Fibroblast of peridontal ligament (primary cell): ENCODE results near the gene GPR142.
"Not testable (repeated sequence)": the region's sequence is repeated elsewhere in the genome, so short reads cannot be mapped to it uniquely, and the experiment has no call there.

ENCODE experiments used
- DNase-seq: peaks from one replicate; pipeline ENCODE4 v3.0.0-alpha.2; 2010; ENCODE audit errors: extremely low read depth

GPR142 gene

GRCh38 chr17:74393346-74393942, 26.1 kb downstream of the GPR142 start:
- no peak for DNase-seq

DNA sequence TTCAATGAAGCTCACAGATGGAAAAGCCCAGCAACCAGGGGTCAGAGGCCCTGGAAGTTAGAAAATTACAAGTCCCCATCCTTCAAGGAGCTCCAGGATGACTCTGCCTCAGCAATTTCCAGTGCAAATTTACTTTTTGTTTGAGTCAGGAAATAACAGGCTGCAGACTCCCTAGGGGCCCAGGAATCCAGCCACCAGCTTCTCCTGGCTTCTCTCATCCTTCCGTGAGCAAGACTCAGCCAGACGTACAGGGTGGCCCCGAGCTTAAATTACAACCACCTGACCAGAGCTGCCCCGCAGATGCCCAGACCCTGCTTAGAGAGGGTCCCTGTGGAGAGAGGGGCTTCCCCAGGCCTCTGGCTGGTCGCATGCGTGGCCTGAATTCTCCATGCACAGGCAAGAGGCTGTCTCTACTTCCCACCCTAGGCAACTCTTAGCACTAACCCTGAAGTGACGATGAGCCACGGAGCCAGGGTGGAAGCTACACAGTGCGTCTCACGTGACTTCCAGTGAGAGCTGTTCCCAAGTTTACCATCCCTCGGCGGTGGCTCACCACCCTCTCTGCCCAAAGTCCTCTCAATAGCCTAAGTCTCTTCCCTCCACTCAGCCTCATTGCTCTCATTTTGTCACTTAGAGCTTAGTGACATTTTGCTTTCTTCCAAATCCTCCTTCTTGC, 27.1 kb downstream of the GPR142 start:
- no peak for DNase-seq

GRCh38 chr17:74394977-74395376, 27.7 kb downstream of the GPR142 start:
- DNase-seq: no peak

GRCh38 chr17:74396567-74396966, 29.3 kb downstream of the GPR142 start:
- DNase-seq: no peak

GRCh38 chr17:74402048-74402447, 34.7 kb downstream of the GPR142 start:
- DNase-seq: no peak

GRCh38 chr17:74403512-74404137, 36.3 kb downstream of the GPR142 start:
- DNase-seq: no peak

GRCh38 chr17:74404218-74404617, 36.9 kb downstream of the GPR142 start:
- DNase-seq: no peak

DNA sequence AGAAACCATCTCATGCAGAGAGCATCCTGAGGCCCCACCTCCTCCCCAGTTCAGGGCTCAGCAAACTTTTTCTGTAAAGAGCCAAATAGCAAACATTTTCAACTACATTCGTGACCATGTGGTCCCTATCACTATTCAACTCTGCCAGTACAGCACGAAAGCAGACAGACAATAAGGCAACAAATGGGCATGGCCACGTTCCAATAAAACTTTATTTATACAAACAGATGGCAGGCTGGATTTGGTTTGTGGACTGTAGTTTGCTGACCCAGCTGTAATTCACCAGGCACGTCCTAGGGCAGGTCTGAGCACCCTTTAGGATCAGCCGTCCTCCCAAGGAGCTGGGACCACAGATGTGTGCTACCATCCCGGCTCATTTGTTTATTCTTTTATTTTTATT, 37.5 kb downstream of the GPR142 start:
- DNase-seq: no peak

DNA sequence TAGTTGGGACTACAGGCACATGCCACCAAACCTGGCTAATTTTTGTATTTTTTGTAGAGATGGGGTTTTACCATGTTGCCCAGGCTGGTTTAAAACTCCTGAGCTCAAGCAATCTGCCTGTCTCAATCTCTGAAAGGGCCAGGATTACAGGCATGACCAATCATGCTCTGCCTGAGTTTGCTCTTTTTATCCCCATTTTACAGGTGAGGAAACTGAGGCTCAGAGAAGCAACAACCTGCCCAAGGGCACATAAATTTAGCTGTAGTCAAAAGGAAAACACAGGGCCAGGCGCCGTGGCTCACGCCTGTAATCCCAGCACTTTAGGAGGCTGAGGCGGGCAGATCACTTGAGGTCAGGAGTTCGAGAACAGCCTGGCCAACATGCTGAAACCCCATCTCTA, 38.0 kb downstream of the GPR142 start:
- not testable (repeated sequence) for DNase-seq

DNA sequence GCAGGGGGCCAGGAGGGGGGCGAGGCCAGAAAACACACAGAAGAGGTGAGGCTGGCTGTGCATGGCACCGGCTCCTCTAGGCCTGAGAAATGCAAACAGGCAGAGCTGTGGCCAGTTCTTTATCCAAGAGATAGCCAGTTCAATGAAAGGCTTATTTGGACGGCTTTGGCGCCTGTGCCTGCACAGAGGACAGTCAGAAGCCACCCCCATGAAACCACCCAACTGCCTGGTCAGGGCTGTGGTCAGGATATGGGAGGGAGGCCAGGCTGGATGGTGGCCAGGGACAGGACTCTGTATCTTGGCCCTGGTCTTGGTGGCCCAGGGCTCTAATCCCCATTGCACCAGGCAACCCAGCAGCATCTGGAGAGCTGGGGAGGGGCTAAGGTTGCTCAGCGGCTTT, 40.1 kb downstream of the GPR142 start:
- DNase-seq: no peak

GRCh38 chr17:74408262-74408661, 41.0 kb downstream of the GPR142 start:
- no peak for DNase-seq

- no peak for DNase-seq
Observed at GRCh38 chr17:74408815-74409214, 41.5 kb downstream of the GPR142 start.

DNA sequence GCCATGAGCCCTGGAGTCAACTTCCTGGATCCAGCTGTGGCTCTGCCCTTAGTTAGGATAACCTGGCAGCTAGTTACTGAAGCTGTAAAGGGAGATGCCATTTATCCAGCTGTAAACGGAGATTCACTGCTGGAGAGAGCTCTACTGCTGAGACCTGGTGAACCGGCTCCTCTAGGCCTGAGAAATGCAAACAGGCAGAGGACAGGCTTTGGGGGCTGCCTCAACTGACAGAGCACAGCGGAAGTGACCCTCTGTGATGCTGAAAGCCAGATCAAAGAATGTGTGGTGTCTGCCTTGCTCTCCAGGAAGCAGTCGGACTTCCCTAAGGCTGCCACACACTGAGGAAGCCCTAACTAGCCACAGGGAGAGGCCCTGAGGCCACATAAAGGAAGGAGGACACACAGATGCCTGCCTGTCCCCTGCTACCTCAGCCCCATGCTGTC, 42.7 kb downstream of the GPR142 start:
- no peak for DNase-seq

DNA sequence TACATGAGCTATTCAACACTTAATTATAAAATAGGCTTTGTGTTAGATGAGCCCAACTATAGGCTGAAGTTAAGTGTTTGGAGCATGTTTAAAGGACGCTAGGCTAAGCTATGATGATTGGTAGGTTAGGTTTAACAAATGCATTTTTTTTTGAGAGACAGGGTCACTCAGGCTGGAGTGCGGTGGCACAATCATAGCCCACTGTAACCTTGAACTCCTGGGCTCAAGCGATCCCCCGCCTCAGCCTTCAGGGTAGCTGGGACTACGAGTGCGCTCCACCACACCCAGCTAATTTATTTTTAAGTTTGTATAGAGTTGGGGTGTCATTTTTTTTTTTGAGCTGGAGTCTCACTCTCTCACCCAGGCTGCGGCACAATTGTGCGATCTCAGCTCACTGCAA, 45.3 kb downstream of the GPR142 start:
- DNase-seq: no peak

GRCh38 chr17:74413491-74413890, 46.2 kb downstream of the GPR142 start:
- DNase-seq: no peak

- DNase-seq: no peak
Observed at GRCh38 chr17:74414510-74414909, 47.2 kb downstream of the GPR142 start.

DNA sequence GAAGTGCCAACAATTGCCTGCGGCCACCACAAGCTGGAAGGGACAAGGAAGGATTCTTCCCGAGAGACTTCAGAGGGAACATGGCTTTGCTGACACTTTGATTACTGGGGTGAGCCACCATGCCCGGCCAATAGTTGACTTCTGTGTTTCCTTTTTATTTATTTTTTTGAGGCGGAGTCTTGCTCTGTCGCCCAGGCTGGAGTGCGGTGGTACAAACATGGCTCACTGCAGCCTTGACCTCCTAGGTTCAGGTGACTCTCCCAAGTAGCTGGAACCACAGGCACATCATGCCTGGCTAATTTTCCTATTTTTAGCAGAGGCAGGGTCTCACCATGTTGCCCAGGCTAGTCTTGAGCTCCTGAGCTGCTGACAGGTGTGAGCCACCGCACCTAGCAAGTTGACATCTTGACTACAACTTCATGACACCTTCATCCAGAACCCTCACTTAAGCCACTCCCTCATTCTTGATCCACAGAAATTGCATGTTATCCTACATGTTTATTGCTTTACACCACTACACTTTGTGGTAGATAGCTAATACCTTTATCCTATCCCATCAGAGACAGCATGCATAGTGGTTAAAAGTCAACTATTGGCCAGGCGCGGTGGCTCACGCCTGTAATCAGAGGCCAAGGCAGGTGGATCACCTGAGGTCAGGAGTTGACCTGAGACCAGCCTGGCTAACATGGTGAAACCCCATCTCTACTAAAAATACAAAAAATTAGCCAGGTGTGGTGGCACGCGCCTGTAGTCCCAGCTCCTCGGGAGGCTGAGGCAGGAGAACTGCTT, 48.5 kb downstream of the GPR142 start:
- no peak for DNase-seq

DNA sequence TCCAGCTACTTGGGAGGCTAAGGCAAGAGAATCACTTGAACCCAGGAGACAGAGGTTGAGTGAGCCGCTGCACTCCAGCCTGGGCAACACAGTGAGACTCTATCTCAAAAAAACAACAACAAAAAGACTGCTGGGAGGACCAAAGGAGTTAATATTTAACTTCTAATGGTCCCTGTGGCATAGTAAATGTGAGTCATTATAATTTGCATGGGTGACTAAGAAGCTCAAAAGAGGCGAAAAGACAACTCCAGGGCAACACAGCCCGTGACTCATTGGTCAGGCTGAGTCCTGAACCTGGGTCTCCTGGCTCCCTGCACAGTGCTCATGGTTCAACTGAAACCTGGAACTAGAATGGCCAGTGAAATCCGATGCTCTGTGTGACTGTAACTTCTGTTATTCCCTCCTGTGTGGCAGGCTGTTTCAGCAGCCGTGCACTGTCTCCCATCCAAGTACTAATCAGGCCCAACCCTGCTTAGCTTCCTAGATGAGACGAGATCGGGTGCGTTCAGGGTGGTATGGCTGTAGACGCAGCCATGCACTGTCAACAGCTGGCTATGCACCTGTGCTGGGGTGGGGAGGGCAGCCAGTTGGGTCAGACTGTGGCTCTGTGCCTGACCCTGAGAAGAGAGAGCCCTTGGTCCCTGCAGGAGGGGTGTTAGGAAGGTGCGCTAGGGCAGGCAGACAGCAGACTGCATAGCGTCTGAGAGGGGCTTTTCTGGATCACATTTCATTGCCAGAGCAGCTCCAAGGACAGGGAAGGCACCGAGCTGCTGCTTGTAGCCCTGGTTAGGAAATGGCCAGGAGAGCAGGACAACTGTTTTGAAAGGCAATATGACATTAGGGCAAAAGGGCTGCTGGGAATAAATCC, 50.1 kb downstream of the GPR142 start:
- DNase-seq: no peak

GRCh38 chr17:74419928-74420411, 52.7 kb downstream of the GPR142 start:
- no peak for DNase-seq
